ENCODE data around the gene HIC2. TPM values are rescaled to one million over a fixed set of nuclear protein-coding genes. Genes with fewer than 3 reads are reported as not detected.
"Not testable (repeated sequence)": the region's sequence is repeated elsewhere in the genome, so short reads cannot be mapped to it uniquely, and the experiment has no call there.

The HIC2 gene
- total RNA-seq, 1 donor: 1.4 TPM

DNA sequence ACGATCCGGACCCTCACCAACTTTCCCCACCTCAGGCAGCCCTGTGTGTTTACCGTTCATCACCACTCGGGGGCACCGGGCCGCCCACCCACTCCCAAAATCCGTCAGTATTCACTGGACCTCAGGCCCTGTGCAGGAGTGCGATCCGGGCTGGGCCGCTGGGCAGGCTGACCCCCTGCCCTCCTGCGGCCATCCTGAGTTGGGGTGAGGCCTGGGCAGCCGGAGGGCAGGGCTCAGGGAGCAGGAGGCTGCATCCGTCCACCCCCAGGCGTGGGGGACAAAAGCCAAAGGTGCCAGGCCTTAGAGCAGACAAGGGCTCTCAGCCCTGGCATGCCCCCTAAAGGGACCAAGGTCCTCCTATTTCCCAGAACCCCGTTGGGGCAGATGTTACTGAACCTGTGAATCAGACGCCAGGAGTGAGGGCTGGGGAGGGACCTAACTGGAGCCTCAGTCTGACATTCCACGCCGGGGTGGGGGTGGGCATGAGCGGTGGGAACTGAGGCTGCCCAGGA lies 33.2 kb downstream of the HIC2 start:
- TF ChIP-seq, protein P1, sequence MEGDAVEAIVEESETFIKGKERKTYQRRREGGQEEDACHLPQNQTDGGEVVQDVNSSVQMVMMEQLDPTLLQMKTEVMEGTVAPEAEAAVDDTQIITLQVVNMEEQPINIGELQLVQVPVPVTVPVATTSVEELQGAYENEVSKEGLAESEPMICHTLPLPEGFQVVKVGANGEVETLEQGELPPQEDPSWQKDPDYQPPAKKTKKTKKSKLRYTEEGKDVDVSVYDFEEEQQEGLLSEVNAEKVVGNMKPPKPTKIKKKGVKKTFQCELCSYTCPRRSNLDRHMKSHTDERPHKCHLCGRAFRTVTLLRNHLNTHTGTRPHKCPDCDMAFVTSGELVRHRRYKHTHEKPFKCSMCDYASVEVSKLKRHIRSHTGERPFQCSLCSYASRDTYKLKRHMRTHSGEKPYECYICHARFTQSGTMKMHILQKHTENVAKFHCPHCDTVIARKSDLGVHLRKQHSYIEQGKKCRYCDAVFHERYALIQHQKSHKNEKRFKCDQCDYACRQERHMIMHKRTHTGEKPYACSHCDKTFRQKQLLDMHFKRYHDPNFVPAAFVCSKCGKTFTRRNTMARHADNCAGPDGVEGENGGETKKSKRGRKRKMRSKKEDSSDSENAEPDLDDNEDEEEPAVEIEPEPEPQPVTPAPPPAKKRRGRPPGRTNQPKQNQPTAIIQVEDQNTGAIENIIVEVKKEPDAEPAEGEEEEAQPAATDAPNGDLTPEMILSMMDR (IDR thresholded peaks at IDR 0.05; ENCODE audit: extremely low read depth, low read depth, low read length): no peak
- Histone ChIP-seq H4K20me1 (ENCODE audit: insufficient read depth, low read length) (peaks cover 4% of the 10 kb centered on the region), H3K4me1 (ENCODE audit: insufficient read depth, low read length) (no peaks in the 10 kb centered on the region), H3K4me3 (ENCODE audit: insufficient read depth, low read length) (no peak overlapping the region), H2AFZ (ENCODE audit: low read length) (no peak overlapping the region), H3K36me3 (ENCODE audit: insufficient read depth, low read length) (no peaks in the 10 kb centered on the region), H3K4me2 (ENCODE audit: insufficient read depth, low read length) (no peak overlapping the region), H3K9me3 (ENCODE audit: low read depth, low read length) (no peaks in the 10 kb centered on the region), H3K27me3 (ENCODE audit: insufficient read depth, low read length) (no peaks in the 10 kb centered on the region), H3K79me2 (ENCODE audit: insufficient read depth, low read length) (no peaks in the 10 kb centered on the region), H3K27ac (ENCODE audit: low read depth, low read length) (no peak overlapping the region)
- DNase-seq (ENCODE audit: insufficient read length, low spot score, missing footprints): no peak

GRCh38 chr22:21450858-21451353 lies 33.7 kb downstream of the HIC2 start:
- H3K27ac ChIP-seq (ENCODE audit: low read depth, low read length): no peak overlapping the region
- no peak overlapping the region for H3K4me3 ChIP-seq (ENCODE audit: insufficient read depth, low read length)
- TF ChIP-seq, protein P1 (IDR thresholded peaks at IDR 0.05; ENCODE audit: extremely low read depth, low read depth, low read length): no peak
- H3K36me3 ChIP-seq (ENCODE audit: insufficient read depth, low read length): no peaks in the 10 kb centered on the region
- H3K4me2 ChIP-seq (ENCODE audit: insufficient read depth, low read length): no peak overlapping the region
- H3K27me3 ChIP-seq (ENCODE audit: insufficient read depth, low read length): no peaks in the 10 kb centered on the region
- no peaks in the 10 kb centered on the region for H3K9me3 ChIP-seq (ENCODE audit: low read depth, low read length)
- H3K4me1 ChIP-seq (ENCODE audit: insufficient read depth, low read length): no peaks in the 10 kb centered on the region
- DNase-seq (ENCODE audit: insufficient read length, low spot score, missing footprints): no peak
- H3K79me2 ChIP-seq (ENCODE audit: insufficient read depth, low read length): no peaks in the 10 kb centered on the region
- H2AFZ ChIP-seq (ENCODE audit: low read length): no peak overlapping the region
- H4K20me1 ChIP-seq (ENCODE audit: insufficient read depth, low read length): peaks cover 4% of the 10 kb centered on the region

GRCh38 chr22:21451545-21452520 lies 34.7 kb downstream of the HIC2 start:
- Histone ChIP-seq H2AFZ (ENCODE audit: low read length) (no peak overlapping the region), H3K4me3 (ENCODE audit: insufficient read depth, low read length) (no peak overlapping the region), H3K9me3 (ENCODE audit: low read depth, low read length) (no peaks in the 10 kb centered on the region), H4K20me1 (ENCODE audit: insufficient read depth, low read length) (peaks cover 4% of the 10 kb centered on the region), H3K36me3 (ENCODE audit: insufficient read depth, low read length) (no peaks in the 10 kb centered on the region), H3K27me3 (ENCODE audit: insufficient read depth, low read length) (no peaks in the 10 kb centered on the region), H3K79me2 (ENCODE audit: insufficient read depth, low read length) (no peaks in the 10 kb centered on the region), H3K4me1 (ENCODE audit: insufficient read depth, low read length) (no peaks in the 10 kb centered on the region), H3K4me2 (ENCODE audit: insufficient read depth, low read length) (no peak overlapping the region), H3K27ac (ENCODE audit: low read depth, low read length) (no peak overlapping the region)
- TF ChIP-seq, protein P1 (IDR thresholded peaks at IDR 0.05; ENCODE audit: extremely low read depth, low read depth, low read length): no peak
- no peak for DNase-seq (ENCODE audit: insufficient read length, low spot score, missing footprints)

GRCh38 chr22:21452666-21453065 lies 35.5 kb downstream of the HIC2 start:
- not testable (repeated sequence) for DNase-seq (ENCODE audit: insufficient read length, low spot score, missing footprints)

GRCh38 chr22:21454998-21455333 lies 37.8 kb downstream of the HIC2 start:
- H2AFZ ChIP-seq (ENCODE audit: low read length); H4K20me1 ChIP-seq (ENCODE audit: insufficient read depth, low read length); H3K4me1 ChIP-seq (ENCODE audit: insufficient read depth, low read length); H3K27ac ChIP-seq (ENCODE audit: low read depth, low read length); H3K9me3 ChIP-seq (ENCODE audit: low read depth, low read length); DNase-seq (ENCODE audit: insufficient read length, low spot score, missing footprints); H3K27me3 ChIP-seq (ENCODE audit: insufficient read depth, low read length); H3K4me2 ChIP-seq (ENCODE audit: insufficient read depth, low read length); H3K36me3 ChIP-seq (ENCODE audit: insufficient read depth, low read length); H3K4me3 ChIP-seq (ENCODE audit: insufficient read depth, low read length); H3K79me2 ChIP-seq (ENCODE audit: insufficient read depth, low read length): not testable (repeated sequence)

More at GRCh38 chr22:21452666-21453065, 35.5 kb downstream of the HIC2 start:
- not testable (repeated sequence) for H3K27ac ChIP-seq (ENCODE audit: low read depth, low read length); H3K4me2 ChIP-seq (ENCODE audit: insufficient read depth, low read length); H2AFZ ChIP-seq (ENCODE audit: low read length); H3K4me1 ChIP-seq (ENCODE audit: insufficient read depth, low read length); H4K20me1 ChIP-seq (ENCODE audit: insufficient read depth, low read length); H3K27me3 ChIP-seq (ENCODE audit: insufficient read depth, low read length); H3K79me2 ChIP-seq (ENCODE audit: insufficient read depth, low read length); H3K4me3 ChIP-seq (ENCODE audit: insufficient read depth, low read length); H3K36me3 ChIP-seq (ENCODE audit: insufficient read depth, low read length); H3K9me3 ChIP-seq (ENCODE audit: low read depth, low read length)

All from osteoblast (primary cell).